Epithelial cell of esophagus (primary cell): ENCODE data around the gene IL9R.
"Not testable (repeated sequence)": the region's sequence is repeated elsewhere in the genome, so short reads cannot be mapped to it uniquely, and the experiment has no call there.

Experiments used
- DNase-seq: peaks from one replicate; pipeline ENCODE4 v3.0.0; 2010; ENCODE audit warnings: low read depth
- H3K4me3 ChIP-seq: 2 replicates; pipeline ENCODE4 v1.5.1; 2011; ENCODE audit warnings: mild to moderate bottlenecking, low read length, control low read depth

The IL9R gene

DNA sequence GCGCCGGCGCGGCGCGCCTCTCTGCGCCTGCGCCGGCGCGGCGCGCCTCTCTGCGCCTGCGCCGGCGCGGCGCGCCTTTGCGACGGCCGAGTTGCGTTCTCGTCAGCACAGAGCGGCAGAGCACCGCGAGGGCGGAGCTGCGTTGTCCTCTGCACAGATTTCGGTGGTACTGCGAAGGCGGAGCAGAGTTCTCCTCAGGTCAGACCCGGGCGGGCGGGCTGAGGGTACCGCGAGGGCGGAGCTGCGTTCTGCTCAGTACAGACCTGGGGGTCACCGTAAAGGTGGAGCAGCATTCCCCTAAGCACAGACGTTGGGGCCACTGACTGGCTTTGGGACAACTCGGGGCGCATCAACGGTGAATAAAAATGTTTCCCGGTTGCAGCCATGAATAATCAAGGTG lies 31.8 kb downstream of the IL9R start:
- H3K4me3 ChIP-seq, DNase-seq: not testable (repeated sequence)

- H3K4me3 ChIP-seq, DNase-seq: not testable (repeated sequence)
These were observed 32.4 kb downstream of the IL9R start for GRCh38 chrX:156029707-156030442.

DNA sequence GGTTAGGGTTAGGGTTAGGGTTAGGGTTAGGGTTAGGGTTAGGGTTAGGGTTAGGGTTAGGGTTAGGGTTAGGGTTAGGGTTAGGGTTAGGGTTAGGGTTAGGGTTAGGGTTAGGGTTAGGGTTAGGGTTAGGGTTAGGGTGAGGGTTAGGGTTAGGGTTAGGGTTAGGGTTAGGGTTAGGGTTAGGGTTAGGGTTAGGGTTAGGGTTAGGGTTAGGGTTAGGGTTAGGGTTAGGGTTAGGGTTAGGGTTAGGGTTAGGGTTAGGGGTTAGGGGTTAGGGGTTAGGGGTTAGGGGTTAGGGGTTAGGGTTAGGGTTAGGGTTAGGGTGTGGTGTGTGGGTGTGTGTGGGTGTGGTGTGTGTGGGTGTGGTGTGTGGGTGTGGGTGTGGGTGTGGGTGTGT lies 33.0 kb downstream of the IL9R start:
- DNase-seq, H3K4me3 ChIP-seq: not testable (repeated sequence)
